ENCODE data around the gene RAB22A. TPM values are rescaled to one million over a fixed set of nuclear protein-coding genes. Genes with fewer than 3 reads are reported as not detected.

Gene RAB22A
- total RNA-seq, 4 donors from 2014 or later = 4.2 to 25.9 (median 20.7) TPM

- Histone ChIP-seq H3K4me3 (peak overlapping the region; percentile 63 to 98 (median 88)), H3K4me1 (peaks cover 9 to 50% (median 29%) of the 10 kb centered on the region in 4 donors), H3K9me3 (no peaks in the 10 kb centered on the region), H3K27ac (peak overlapping the region; percentile 83 to 90 (median 84)), H3K27me3 (no peaks in the 10 kb centered on the region), H3K36me3 (peaks cover 0 to 4% (median 0%) of the 10 kb centered on the region in 4 donors)
- in situ Hi-C loops (cut with MboI; ENCODE audit: low pct_ligation_motif_present in 1 of 4, low pct_unique_long_range_greater_than_20kb in 1 of 4, low sequenced_read_pairs in 3 of 4) (loop anchor here in 1 of 4 donors (25.0 kb wide), 1 partner anchor 103 kb away; no protein-coding TSS in a partner anchor), intact Hi-C loops (cut with DNase I; ENCODE audit: low total_unique reads) (no loop called here)
- 26 to 28% methylated on average over 11 to 27 of the region's 41 CpGs for WGBS, 2 donors (ENCODE audit: low coverage in 1 of 2)
- TF ChIP-seq, protein P1, sequence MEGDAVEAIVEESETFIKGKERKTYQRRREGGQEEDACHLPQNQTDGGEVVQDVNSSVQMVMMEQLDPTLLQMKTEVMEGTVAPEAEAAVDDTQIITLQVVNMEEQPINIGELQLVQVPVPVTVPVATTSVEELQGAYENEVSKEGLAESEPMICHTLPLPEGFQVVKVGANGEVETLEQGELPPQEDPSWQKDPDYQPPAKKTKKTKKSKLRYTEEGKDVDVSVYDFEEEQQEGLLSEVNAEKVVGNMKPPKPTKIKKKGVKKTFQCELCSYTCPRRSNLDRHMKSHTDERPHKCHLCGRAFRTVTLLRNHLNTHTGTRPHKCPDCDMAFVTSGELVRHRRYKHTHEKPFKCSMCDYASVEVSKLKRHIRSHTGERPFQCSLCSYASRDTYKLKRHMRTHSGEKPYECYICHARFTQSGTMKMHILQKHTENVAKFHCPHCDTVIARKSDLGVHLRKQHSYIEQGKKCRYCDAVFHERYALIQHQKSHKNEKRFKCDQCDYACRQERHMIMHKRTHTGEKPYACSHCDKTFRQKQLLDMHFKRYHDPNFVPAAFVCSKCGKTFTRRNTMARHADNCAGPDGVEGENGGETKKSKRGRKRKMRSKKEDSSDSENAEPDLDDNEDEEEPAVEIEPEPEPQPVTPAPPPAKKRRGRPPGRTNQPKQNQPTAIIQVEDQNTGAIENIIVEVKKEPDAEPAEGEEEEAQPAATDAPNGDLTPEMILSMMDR (IDR thresholded peaks at IDR 0.05) = peak in 1 of 5 experiments; percentile 6
- TF ChIP-seq EP300 (IDR thresholded peaks at IDR 0.05; ENCODE audit: low read depth) = no peak
- peak; percentile 45 for TF ChIP-seq POLR2A (IDR thresholded peaks at IDR 0.05)
- peak in 1 of 3 donors; percentile 5 for TF ChIP-seq POLR2AphosphoS5 (IDR thresholded peaks at IDR 0.05)
- DNase-seq = peak; percentile 48
Observed at GRCh38 chr20:58308680-58309527, 611 bp upstream of the RAB22A start.

DNA sequence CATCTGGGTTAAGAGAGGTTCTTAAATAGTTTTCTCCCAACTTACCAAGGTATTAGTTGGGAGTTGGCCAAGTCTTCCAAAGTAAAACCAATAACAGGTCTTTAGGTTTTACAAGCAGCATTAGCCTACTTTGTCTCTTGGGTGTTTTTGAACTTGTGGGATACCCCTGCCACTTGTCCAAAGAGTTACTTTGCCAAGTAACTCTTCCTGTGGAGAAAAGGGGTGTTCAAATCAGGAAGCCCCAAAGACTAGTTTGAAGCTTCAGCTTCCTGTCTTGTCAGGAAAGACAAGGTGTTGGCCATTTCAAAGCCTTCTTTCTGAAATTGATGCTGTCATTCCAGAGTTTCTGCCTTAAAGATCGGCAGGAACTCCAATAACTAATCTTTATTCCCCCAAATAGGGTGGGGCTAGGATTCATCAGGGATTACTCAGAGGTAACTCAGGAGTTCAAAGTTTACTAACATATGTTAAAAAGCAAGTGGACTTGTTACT is 822 bp downstream of the RAB22A start:
- Histone ChIP-seq H3K4me1 (peaks cover 9 to 50% (median 29%) of the 10 kb centered on the region in 4 donors), H3K27me3 (no peaks in the 10 kb centered on the region), H3K4me3 (peak overlapping the region; percentile 78 to 98 (median 88)), H3K27ac (peak overlapping the region; percentile 90 to 91 (median 90)), H3K9me3 (no peaks in the 10 kb centered on the region), H3K36me3 (peaks cover 0 to 11% (median 0%) of the 10 kb centered on the region in 4 donors)
- DNase-seq = no peak
- TF ChIP-seq POLR2A (IDR thresholded peaks at IDR 0.05) (peak; percentile 43), EP300 (IDR thresholded peaks at IDR 0.05; ENCODE audit: low read depth) (no peak), POLR2AphosphoS5 (IDR thresholded peaks at IDR 0.05) (peak in 2 of 3 donors; percentile 59 to 64)
- TF ChIP-seq, protein P1 (IDR thresholded peaks at IDR 0.05) = no peak
- intact Hi-C loops (cut with DNase I; ENCODE audit: low total_unique reads) (loop anchor here (10.0 kb wide), 1 partner anchor 134 kb away; no protein-coding TSS in a partner anchor), in situ Hi-C loops (cut with MboI; ENCODE audit: low pct_ligation_motif_present in 1 of 4, low pct_unique_long_range_greater_than_20kb in 1 of 4, low sequenced_read_pairs in 3 of 4) (loop anchor here in 2 of 4 donors (5.0 to 25.0 kb wide), 2 partner anchors 82 to 102 kb away; no protein-coding TSS in a partner anchor)
- 0 to 8% methylated on average over 1 of the region's 1 CpG for WGBS, 2 donors (ENCODE audit: low coverage in 1 of 2)

DNA sequence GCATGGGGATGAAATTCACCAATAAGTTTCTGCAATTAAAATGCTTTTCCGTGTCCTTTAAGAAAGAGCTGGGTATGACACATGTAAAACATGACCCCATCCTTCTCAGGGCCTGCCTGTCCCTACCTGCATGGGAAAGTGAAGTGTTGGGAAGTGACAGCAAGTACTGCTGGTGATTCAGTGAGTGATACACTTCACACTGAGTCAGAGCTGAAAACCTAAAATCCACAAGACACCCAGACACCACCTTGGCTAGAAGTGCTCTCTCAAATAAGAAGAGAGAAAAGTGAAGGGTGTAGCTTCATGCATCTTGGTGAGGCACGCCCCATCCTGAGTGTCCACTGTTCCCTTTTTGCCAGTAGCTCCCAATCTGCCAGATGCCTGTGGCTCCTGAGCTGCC is 3.3 kb downstream of the RAB22A start:
- no peak for DNase-seq
- no peaks in the 10 kb centered on the region for H3K27me3 ChIP-seq
- peaks cover 9 to 32% (median 17%) of the 10 kb centered on the region in 4 donors for H3K4me1 ChIP-seq
- 50 to 79% methylated on average over 2 of the region's 2 CpGs for WGBS, 2 donors (ENCODE audit: low coverage in 1 of 2)
- in situ Hi-C loops (cut with MboI; ENCODE audit: low pct_ligation_motif_present in 1 of 4, low pct_unique_long_range_greater_than_20kb in 1 of 4, low sequenced_read_pairs in 3 of 4) (loop anchor here in 2 of 4 donors (5.0 to 25.0 kb wide), 2 partner anchors 79 to 99 kb away; no protein-coding TSS in a partner anchor), intact Hi-C loops (cut with DNase I; ENCODE audit: low total_unique reads) (loop anchor here (10.0 kb wide), 1 partner anchor 132 kb away; no protein-coding TSS in a partner anchor)
- H3K36me3 ChIP-seq = peaks cover 0 to 16% (median 0%) of the 10 kb centered on the region in 4 donors
- H3K9me3 ChIP-seq = no peaks in the 10 kb centered on the region
- no peak for TF ChIP-seq POLR2A (IDR thresholded peaks at IDR 0.05)
- TF ChIP-seq, protein P1 (IDR thresholded peaks at IDR 0.05) = no peak
- TF ChIP-seq POLR2AphosphoS5 (IDR thresholded peaks at IDR 0.05) = no peak
- no peak for TF ChIP-seq EP300 (IDR thresholded peaks at IDR 0.05; ENCODE audit: low read depth)
- no peak overlapping the region for H3K27ac ChIP-seq
- no peak overlapping the region for H3K4me3 ChIP-seq

DNA sequence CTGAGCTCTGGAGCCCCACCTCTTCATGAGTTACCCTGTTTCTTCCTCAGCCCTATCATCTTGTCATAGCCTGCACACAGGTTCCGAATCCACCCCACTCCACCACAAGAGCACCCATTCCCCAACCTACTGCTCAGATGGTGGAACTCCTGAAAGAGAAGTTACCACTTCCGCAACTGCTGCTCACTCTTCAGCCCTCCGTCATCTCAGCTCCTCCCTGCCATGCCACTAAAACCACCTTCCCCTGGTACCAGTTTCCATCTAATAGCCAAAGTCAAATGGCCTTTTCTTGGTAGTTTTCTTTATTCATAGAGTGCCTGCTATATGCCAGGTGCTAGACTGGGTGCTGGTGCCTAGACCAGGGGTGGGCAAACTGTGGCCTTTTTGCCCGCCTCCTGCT is 3.9 kb downstream of the RAB22A start:
- Histone ChIP-seq H3K4me1 (peaks cover 9 to 28% (median 14%) of the 10 kb centered on the region in 4 donors), H3K27me3 (no peaks in the 10 kb centered on the region), H3K27ac (no peak overlapping the region), H3K36me3 (peaks cover 0 to 21% (median 0%) of the 10 kb centered on the region in 4 donors), H3K9me3 (no peaks in the 10 kb centered on the region), H3K4me3 (no peak overlapping the region)
- no peak for DNase-seq
- WGBS, 2 donors (ENCODE audit: low coverage in 1 of 2) = 79 to 92% methylated on average over 4 of the region's 4 CpGs
- in situ Hi-C loops (cut with MboI; ENCODE audit: low pct_ligation_motif_present in 1 of 4, low pct_unique_long_range_greater_than_20kb in 1 of 4, low sequenced_read_pairs in 3 of 4) = loop anchor here in 2 of 4 donors (5.0 to 25.0 kb wide), 2 partner anchors 79 to 99 kb away; no protein-coding TSS in a partner anchor
- intact Hi-C loops (cut with DNase I; ENCODE audit: low total_unique reads) = loop anchor here (10.0 kb wide), 1 partner anchor 131 kb away; no protein-coding TSS in a partner anchor
- TF ChIP-seq, protein P1 (IDR thresholded peaks at IDR 0.05) = no peak
- no peak for TF ChIP-seq POLR2AphosphoS5 (IDR thresholded peaks at IDR 0.05)
- TF ChIP-seq POLR2A (IDR thresholded peaks at IDR 0.05) = no peak
- no peak for TF ChIP-seq EP300 (IDR thresholded peaks at IDR 0.05; ENCODE audit: low read depth)
